Measurements from ENCODE around the gene NPL.

Gene NPL

DNA sequence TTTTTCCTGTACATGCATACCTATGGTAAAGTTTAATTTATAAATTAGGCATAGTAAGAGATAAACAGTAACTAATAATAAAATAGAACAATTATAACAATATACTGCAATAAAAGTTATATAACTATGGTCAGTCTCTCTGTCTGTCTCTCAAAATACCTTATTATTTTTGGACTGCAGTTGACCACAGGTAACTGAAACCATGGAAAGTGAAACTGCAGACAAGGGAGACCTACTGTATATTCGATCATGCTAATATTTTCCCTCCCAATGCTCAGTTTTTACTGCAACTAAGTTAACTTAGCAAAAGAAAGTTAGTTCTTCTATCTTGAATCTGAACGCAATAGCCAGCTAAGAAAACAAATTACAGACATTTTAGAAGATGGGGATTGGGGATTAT lies 37.3 kb downstream of the NPL start:
- Histone ChIP-seq H3K4me1 (ENCODE audit: control insufficient read depth in 1 of 2, insufficient read depth in 1 of 2, low read depth in 1 of 2, low read length in 1 of 2) (no peaks in the 10 kb centered on the region), H3K9me3 (no peaks in the 10 kb centered on the region), H3K27me3 (no peaks in the 10 kb centered on the region), H3K36me3 (peaks cover 96% of the 10 kb centered on the region), H3K4me3 (ENCODE audit: low read depth in 1 of 2, low read length in 1 of 2) (no peak overlapping the region), H3K27ac (no peak overlapping the region)
- TF ChIP-seq, protein P1, sequence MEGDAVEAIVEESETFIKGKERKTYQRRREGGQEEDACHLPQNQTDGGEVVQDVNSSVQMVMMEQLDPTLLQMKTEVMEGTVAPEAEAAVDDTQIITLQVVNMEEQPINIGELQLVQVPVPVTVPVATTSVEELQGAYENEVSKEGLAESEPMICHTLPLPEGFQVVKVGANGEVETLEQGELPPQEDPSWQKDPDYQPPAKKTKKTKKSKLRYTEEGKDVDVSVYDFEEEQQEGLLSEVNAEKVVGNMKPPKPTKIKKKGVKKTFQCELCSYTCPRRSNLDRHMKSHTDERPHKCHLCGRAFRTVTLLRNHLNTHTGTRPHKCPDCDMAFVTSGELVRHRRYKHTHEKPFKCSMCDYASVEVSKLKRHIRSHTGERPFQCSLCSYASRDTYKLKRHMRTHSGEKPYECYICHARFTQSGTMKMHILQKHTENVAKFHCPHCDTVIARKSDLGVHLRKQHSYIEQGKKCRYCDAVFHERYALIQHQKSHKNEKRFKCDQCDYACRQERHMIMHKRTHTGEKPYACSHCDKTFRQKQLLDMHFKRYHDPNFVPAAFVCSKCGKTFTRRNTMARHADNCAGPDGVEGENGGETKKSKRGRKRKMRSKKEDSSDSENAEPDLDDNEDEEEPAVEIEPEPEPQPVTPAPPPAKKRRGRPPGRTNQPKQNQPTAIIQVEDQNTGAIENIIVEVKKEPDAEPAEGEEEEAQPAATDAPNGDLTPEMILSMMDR (IDR thresholded peaks at IDR 0.05): no peak

DNA sequence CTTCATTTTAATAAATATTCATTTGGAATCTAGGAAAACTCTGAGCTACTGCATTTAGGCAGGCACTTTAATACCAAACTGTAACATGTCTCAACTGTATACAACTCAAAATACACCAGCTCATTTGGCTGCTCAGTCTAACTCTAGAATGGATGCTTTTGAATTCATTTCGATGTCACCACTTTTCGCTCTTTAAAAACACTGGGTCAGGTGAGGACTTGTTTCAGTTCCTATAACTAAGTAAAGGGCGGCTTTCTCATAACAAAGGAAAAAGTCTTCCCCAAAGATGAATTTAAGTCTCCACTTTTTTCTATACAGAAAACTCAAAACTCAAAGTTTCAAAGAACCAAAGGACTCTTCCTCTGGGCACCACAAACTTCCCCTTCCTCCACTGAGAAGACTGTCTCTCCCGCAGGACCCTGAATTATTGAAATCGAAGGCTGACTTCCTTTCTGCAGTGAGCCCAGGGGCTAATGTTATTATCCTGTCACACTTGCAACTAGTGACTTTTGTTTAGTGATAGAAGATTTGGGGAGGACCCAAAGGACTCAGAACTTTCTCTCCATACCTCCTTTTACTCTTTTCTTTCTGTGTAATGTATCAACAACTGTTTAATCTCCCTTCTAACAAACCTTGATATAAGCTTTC lies 39.8 kb downstream of the NPL start:
- no peaks in the 10 kb centered on the region for H3K27me3 ChIP-seq
- peak overlapping the region; percentile 40 for H3K27ac ChIP-seq
- H3K36me3 ChIP-seq: peaks cover 82% of the 10 kb centered on the region
- H3K4me3 ChIP-seq (ENCODE audit: low read depth in 1 of 2, low read length in 1 of 2): no peak overlapping the region
- TF ChIP-seq, protein P1 (IDR thresholded peaks at IDR 0.05): no peak
- no peaks in the 10 kb centered on the region for H3K4me1 ChIP-seq (ENCODE audit: control insufficient read depth in 1 of 2, insufficient read depth in 1 of 2, low read depth in 1 of 2, low read length in 1 of 2)
- no peaks in the 10 kb centered on the region for H3K9me3 ChIP-seq

DNA sequence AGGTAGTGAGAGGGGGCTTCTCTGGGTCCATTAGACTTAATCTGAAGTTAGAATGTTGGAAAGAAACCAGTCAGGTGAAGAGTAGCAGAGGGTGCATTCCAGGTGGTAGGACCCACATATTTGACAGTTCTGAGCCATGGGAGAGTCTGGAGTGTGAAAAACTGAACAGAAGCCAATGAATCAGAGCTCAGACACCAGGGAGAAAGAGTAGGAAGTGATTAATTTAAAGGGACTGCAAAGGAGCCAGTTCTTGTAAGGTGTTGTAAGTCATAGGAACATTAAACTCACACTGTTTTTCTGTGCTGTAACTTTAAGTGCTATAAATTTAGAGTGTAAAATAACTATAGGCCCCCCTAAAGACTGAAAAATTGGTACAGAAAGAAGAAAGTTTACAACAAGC lies 43.7 kb downstream of the NPL start:
- H3K27ac ChIP-seq: no peak overlapping the region
- TF ChIP-seq, protein P1 (IDR thresholded peaks at IDR 0.05): no peak
- no peaks in the 10 kb centered on the region for H3K4me1 ChIP-seq (ENCODE audit: control insufficient read depth in 1 of 2, insufficient read depth in 1 of 2, low read depth in 1 of 2, low read length in 1 of 2)
- no peaks in the 10 kb centered on the region for H3K27me3 ChIP-seq
- H3K4me3 ChIP-seq (ENCODE audit: low read depth in 1 of 2, low read length in 1 of 2): no peak overlapping the region
- no peaks in the 10 kb centered on the region for H3K9me3 ChIP-seq
- peaks cover 54% of the 10 kb centered on the region for H3K36me3 ChIP-seq

DNA sequence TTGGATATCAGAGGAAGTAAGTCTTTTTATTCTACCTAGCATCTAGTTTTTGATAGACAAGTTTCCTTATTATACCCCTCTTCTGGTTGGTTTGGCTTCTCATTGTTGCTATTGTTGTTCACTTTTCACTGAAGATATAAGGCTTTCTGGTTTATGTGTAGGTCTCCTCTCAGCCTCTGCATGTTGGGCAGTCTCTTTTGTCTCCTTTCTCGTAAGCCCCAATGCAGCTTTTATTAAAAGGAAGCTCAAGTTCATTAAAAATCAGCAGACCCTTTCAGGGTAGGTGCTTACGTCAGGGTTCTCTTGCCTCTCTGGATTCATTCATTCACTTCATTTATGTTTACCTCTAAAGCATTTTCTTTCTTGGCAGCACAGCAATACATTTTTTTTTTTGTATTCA lies 44.8 kb downstream of the NPL start:
- TF ChIP-seq, protein P1 (IDR thresholded peaks at IDR 0.05): no peak
- H3K36me3 ChIP-seq: peaks cover 44% of the 10 kb centered on the region
- H3K27me3 ChIP-seq: no peaks in the 10 kb centered on the region
- no peak overlapping the region for H3K27ac ChIP-seq
- H3K4me1 ChIP-seq (ENCODE audit: control insufficient read depth in 1 of 2, insufficient read depth in 1 of 2, low read depth in 1 of 2, low read length in 1 of 2): peaks cover 6 to 7% of the 10 kb centered on the region in 2 experiments
- no peak overlapping the region for H3K4me3 ChIP-seq (ENCODE audit: low read depth in 1 of 2, low read length in 1 of 2)
- no peaks in the 10 kb centered on the region for H3K9me3 ChIP-seq

DNA sequence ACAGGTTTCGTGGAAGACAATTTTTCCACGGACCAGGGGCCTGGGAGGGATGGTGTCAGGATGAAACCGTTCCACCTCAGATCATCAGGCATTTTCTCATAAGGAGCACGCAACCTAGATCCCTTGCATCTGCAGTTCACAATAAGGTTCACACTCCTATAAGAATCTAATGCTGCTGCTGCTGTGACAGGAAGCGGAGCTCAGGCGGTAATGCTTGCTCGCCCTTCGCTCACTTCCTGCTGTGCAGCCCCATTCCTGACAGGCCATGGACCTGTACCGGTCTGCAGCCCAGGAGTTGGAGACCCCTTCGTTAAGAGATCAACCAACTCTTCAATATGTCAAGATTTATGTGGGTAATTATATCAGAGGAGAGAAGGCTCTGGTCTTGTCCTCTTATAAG lies 46.2 kb downstream of the NPL start:
- Histone ChIP-seq H3K4me3 (ENCODE audit: low read depth in 1 of 2, low read length in 1 of 2) (no peak overlapping the region), H3K4me1 (ENCODE audit: control insufficient read depth in 1 of 2, insufficient read depth in 1 of 2, low read depth in 1 of 2, low read length in 1 of 2) (peaks cover 14 to 18% of the 10 kb centered on the region in 2 experiments), H3K27me3 (no peaks in the 10 kb centered on the region), H3K36me3 (peaks cover 30% of the 10 kb centered on the region), H3K27ac (no peak overlapping the region), H3K9me3 (no peaks in the 10 kb centered on the region)
- TF ChIP-seq, protein P1 (IDR thresholded peaks at IDR 0.05): no peak

Data from neutrophil (primary cell).